H9 (cell line): ENCODE data around the gene GHSR. TPM values are rescaled to one million over a fixed set of nuclear protein-coding genes. Genes with fewer than 3 reads are reported as not detected.

Source experiments
- DNase-seq: peaks from one replicate; pipeline ENCODE4 v3.0.0-alpha.2; 2017
- H2AFZ ChIP-seq: one replicate; pipeline ENCODE4 v1.6.1; 2013; ENCODE audit warnings: mild to moderate bottlenecking, low read length, control low read depth, moderate library complexity
- H2AK5ac ChIP-seq: 2 replicates; pipeline ENCODE4 v1.6.1; 2013; ENCODE audit warnings: low read length, control low read depth, mixed read lengths; ENCODE audit not compliant: insufficient read length
- H2BK120ac ChIP-seq: one replicate; pipeline ENCODE4 v1.6.1; 2013; ENCODE audit warnings: low read depth, mild to moderate bottlenecking, low read length, control low read depth, inconsistent platforms; ENCODE audit not compliant: poor library complexity, severe bottlenecking
- H2BK12ac ChIP-seq: 2 replicates; pipeline ENCODE4 v1.6.1; 2013; ENCODE audit warnings: low read length, control low read depth, mixed read lengths, low read depth; ENCODE audit not compliant: insufficient read length
- H2BK15ac ChIP-seq: 2 replicates; pipeline ENCODE4 v1.6.1; 2013; ENCODE audit warnings: low read depth, low read length, control low read depth
- H2BK20ac ChIP-seq: one replicate; pipeline ENCODE4 v1.6.1; 2013; ENCODE audit warnings: low read depth, mild to moderate bottlenecking, low read length, control low read depth, inconsistent platforms; ENCODE audit not compliant: poor library complexity, severe bottlenecking
- H2BK5ac ChIP-seq: 2 replicates; pipeline ENCODE4 v1.6.1; 2013; ENCODE audit warnings: low read length, control low read depth, mixed read lengths; ENCODE audit not compliant: insufficient read length
- H3K14ac ChIP-seq: 2 replicates; pipeline ENCODE4 v1.6.1; 2013; ENCODE audit warnings: low read length, control low read depth; ENCODE audit not compliant: insufficient read depth
- H3K18ac ChIP-seq: 2 replicates; pipeline ENCODE4 v1.6.1; 2013; ENCODE audit warnings: low read depth, mild to moderate bottlenecking, mixed read lengths, low read length, control low read depth; ENCODE audit not compliant: insufficient read length
- H3K23ac ChIP-seq: 2 replicates; pipeline ENCODE4 v1.6.1; 2013; ENCODE audit warnings: low read length, control low read depth, mixed read lengths, low read depth; ENCODE audit not compliant: insufficient read length
- H3K23me2 ChIP-seq: 2 replicates; pipeline ENCODE4 v1.6.1; 2013; ENCODE audit warnings: low read depth, mild to moderate bottlenecking, mixed read lengths, low read length, control low read depth; ENCODE audit not compliant: insufficient read length, poor library complexity, severe bottlenecking
- H3K27ac ChIP-seq: 2 replicates; pipeline ENCODE4 v1.5.1; 2013; ENCODE audit warnings: low read length, control low read depth, mixed read lengths, low read depth; ENCODE audit not compliant: insufficient read length
- H3K27me3 ChIP-seq: 2 replicates; pipeline ENCODE4 v1.6.1; 2013; ENCODE audit warnings: low read length, control low read depth, inconsistent platforms; ENCODE audit not compliant: insufficient read depth
- H3K4ac ChIP-seq: 2 replicates; pipeline ENCODE4 v1.6.1; 2013; ENCODE audit warnings: low read depth, mild to moderate bottlenecking, control low read depth, inconsistent platforms, low read length, moderate library complexity
- H3K4me1 ChIP-seq: 2 replicates; pipeline ENCODE4 v1.6.1; 2013; ENCODE audit warnings: low read length, control low read depth, inconsistent platforms; ENCODE audit not compliant: insufficient read depth
- H3K4me2 ChIP-seq: 2 replicates; pipeline ENCODE4 v1.6.1; 2013; ENCODE audit warnings: low read length, control low read depth, mixed read lengths; ENCODE audit not compliant: insufficient read length, insufficient read depth
- H3K56ac ChIP-seq: 2 replicates; pipeline ENCODE4 v1.6.1; 2013; ENCODE audit warnings: low read depth, mild to moderate bottlenecking, mixed read lengths, low read length, control low read depth; ENCODE audit not compliant: insufficient read length
- H3K79me1 ChIP-seq: 2 replicates; pipeline ENCODE4 v1.6.1; 2013; ENCODE audit warnings: low read depth, mild to moderate bottlenecking, moderate library complexity, low read length, control low read depth, inconsistent platforms; ENCODE audit not compliant: insufficient read depth, poor library complexity, severe bottlenecking
- H3K79me2 ChIP-seq: 2 replicates; pipeline ENCODE4 v1.6.1; 2013; ENCODE audit warnings: low read length, control low read depth, inconsistent platforms; ENCODE audit not compliant: insufficient read depth
- H3K9ac ChIP-seq: 2 replicates; pipeline ENCODE4 v1.6.1; 2013; ENCODE audit warnings: low read length, control low read depth, mixed read lengths; ENCODE audit not compliant: insufficient read length; ENCODE audit errors: extremely low read depth
- H3K9me3 ChIP-seq: one replicate; pipeline ENCODE4 v1.6.1; 2013; ENCODE audit warnings: low read depth, low read length, inconsistent platforms; ENCODE audit not compliant: control insufficient read depth
- H3T11ph ChIP-seq: one replicate; pipeline ENCODE4 v1.6.1; 2013; ENCODE audit warnings: mild to moderate bottlenecking, low read length, control low read depth, inconsistent platforms
- H4K20me1 ChIP-seq: one replicate; pipeline ENCODE4 v1.6.1; 2013; ENCODE audit not compliant: control insufficient read depth, insufficient read length, insufficient read depth
- H4K5ac ChIP-seq: 2 replicates; pipeline ENCODE4 v1.6.1; 2013; ENCODE audit warnings: low read depth, mild to moderate bottlenecking, mixed read lengths, low read length, control low read depth; ENCODE audit not compliant: insufficient read length
- H4K8ac ChIP-seq: replicated peaks from 2 replicates; pipeline ENCODE4 v1.6.1; 2013; ENCODE audit warnings: low read length, control low read depth, mixed read lengths, low read depth; ENCODE audit not compliant: insufficient read length
- H4K91ac ChIP-seq: 2 replicates; pipeline ENCODE4 v1.6.1; 2013; ENCODE audit warnings: low read depth, mild to moderate bottlenecking, moderate library complexity, mixed read lengths, low read length, control low read depth; ENCODE audit not compliant: insufficient read length
- H3K27ac Mint-ChIP-seq, 3 experiments: 2 replicates in 2 of 3; 3 replicates in 1 of 3; pipeline ENCODE4 v1.8.0; 2020 to 2021; ENCODE audit warnings: mixed read lengths in 3 of 3, mild to moderate bottlenecking in 1 of 3, moderate library complexity in 1 of 3
- H3K27me3 Mint-ChIP-seq: 2 replicates; pipeline ENCODE4 v1.8.0; 2021; ENCODE audit warnings: low read depth, mild to moderate bottlenecking, moderate library complexity, mixed read lengths
- H3K36me3 Mint-ChIP-seq, 3 experiments: 2 replicates in 2 of 3; 3 replicates in 1 of 3; pipeline ENCODE4 v1.8.0; 2020 to 2021; ENCODE audit warnings: low read depth in 3 of 3, mixed read lengths in 3 of 3; ENCODE audit not compliant: insufficient read depth in 1 of 3
- H3K4me1 Mint-ChIP-seq, 2 experiments: 2 replicates each; pipeline ENCODE4 v1.8.0; 2020; ENCODE audit warnings: mixed read lengths in 2 of 2
- H3K4me3 Mint-ChIP-seq, 2 experiments: 2 replicates in 1 of 2; 3 replicates in 1 of 2; pipeline ENCODE4 v1.8.0; 2020 to 2021; ENCODE audit warnings: mild to moderate bottlenecking in 2 of 2, mixed read lengths in 2 of 2, moderate library complexity in 1 of 2
- H3K9me3 Mint-ChIP-seq, 2 experiments: 2 replicates in 1 of 2; 3 replicates in 1 of 2; pipeline ENCODE4 v1.8.0; 2020; ENCODE audit warnings: mild to moderate bottlenecking in 2 of 2, mixed read lengths in 2 of 2, moderate library complexity in 1 of 2
- CTCF ChIP-seq: fragments of 200-600 bp; sonication (generic); conservative IDR thresholded peaks from 3 replicates; pipeline ENCODE4 v1.8.0; 2021; ENCODE audit warnings: antibody characterized with exemption, mild to moderate bottlenecking
- WGBS: extraction: QIAGEN DNeasy Blood & Tissue Kit; methylation state at CpG from one replicate; pipeline ENCODE4 v1.1.7; 2013; ENCODE audit warnings: missing lambda C conversion rate, low lambda C conversion rate, mixed read lengths; ENCODE audit not compliant: insufficient read length; ENCODE audit errors: extremely low coverage; 5-methylcytosine and 5-hydroxymethylcytosine counted together
- total RNA-seq: library from RNA; stranded (reverse); gene quantifications from 2 replicates; pipeline ENCODE4 v1.2.1, GENCODE V29; 2021

The GHSR gene
- total RNA-seq, 1 experiment from 2014 or later = not detected

- Mint-ChIP-seq H3K4me3 (no peak overlapping the region), H3K9me3 (no peaks in the 10 kb centered on the region; a peak in 1 of 5 replicates), H3K27me3 (no peaks in the 10 kb centered on the region), H3K27ac (no peak overlapping the region), H3K4me1 (peaks cover 1 to 7% of the 10 kb centered on the region in 2 experiments; a peak in 2 of 4 replicates), H3K36me3 (peaks cover 18 to 27% (median 18%) of the 10 kb centered on the region in 3 experiments)
- no peak for TF ChIP-seq CTCF
- no CpG with 5 or more reads among the region's 7 CpGs for WGBS
- Histone ChIP-seq H2BK15ac (no peak overlapping the region), H3K18ac (no peak overlapping the region), H3K14ac (no peak overlapping the region), H3K9me3 (no peaks in the 10 kb centered on the region), H3T11ph (no peak overlapping the region), H4K20me1 (no peaks in the 10 kb centered on the region), H3K4me1 (no peaks in the 10 kb centered on the region), H3K27ac (no peak overlapping the region), H3K4me2 (no peak overlapping the region), H3K79me1 (no peaks in the 10 kb centered on the region), H2BK5ac (no peak overlapping the region), H3K79me2 (no peaks in the 10 kb centered on the region), H3K4ac (no peak overlapping the region), H3K23ac (no peak overlapping the region), H3K9ac (no peak overlapping the region), H2AK5ac (no peak overlapping the region), H2BK120ac (no peak overlapping the region), H3K23me2 (no peaks in the 10 kb centered on the region), H3K56ac (no peak overlapping the region), H2BK12ac (no peak overlapping the region), H3K27me3 (no peaks in the 10 kb centered on the region), H2AFZ (no peak overlapping the region), H2BK20ac (no peak overlapping the region), H4K8ac (no peak overlapping the region), H4K91ac (no peak overlapping the region), H4K5ac (no peak overlapping the region)
- DNase-seq = no peak
These were observed 51.9 kb downstream of the GHSR start for GRCh38 chr3:172396400-172396799.
